H4 (cell line): ENCODE results near the gene SH2D5. TPM values are rescaled to one million over a fixed set of nuclear protein-coding genes. Genes with fewer than 3 reads are reported as not detected.
A peak's percentile ranks its signal among the peaks of the same experiment; 100 is the strongest.

Experiments used
- DNase-seq: peaks from one replicate; pipeline ENCODE4 v3.0.0-alpha.2; 2015; ENCODE audit warnings: low spot score
- total RNA-seq: library from RNA; depleted of rRNA; stranded (reverse); fragments of >200 nt; shearing (Covaris generic); gene quantifications from 2 replicates; pipeline ENCODE4 v1.2.3, GENCODE V29; 2014; rRNA removed

Gene SH2D5
- 0.56 and 0.97 TPM in 2 replicates for total RNA-seq

- DNase-seq = peak; percentile 96
Measured at GRCh38 chr1:20732588-20733359, at the start of gene SH2D5. SH2D5 (minus strand) TSS chr1:20732703; CDS start chr1:20728044, 4,659 bp downstream.

GRCh38 chr1:20775700-20776099, 43.2 kb upstream of the SH2D5 start:
- DNase-seq = no peak

GRCh38 chr1:20771780-20772179, 39.3 kb upstream of the SH2D5 start:
- DNase-seq = no peak

- no peak for DNase-seq
Measured at GRCh38 chr1:20770314-20771087, 38.0 kb upstream of the SH2D5 start.

- DNase-seq = no peak
Measured at GRCh38 chr1:20767271-20767670, 34.8 kb upstream of the SH2D5 start.

GRCh38 chr1:20763417-20763816, 30.9 kb upstream of the SH2D5 start:
- DNase-seq = no peak

GRCh38 chr1:20760322-20760721, 27.8 kb upstream of the SH2D5 start:
- DNase-seq = no peak

- no peak for DNase-seq
Measured at GRCh38 chr1:20753589-20753988, 21.1 kb upstream of the SH2D5 start.

- DNase-seq = no peak
Measured at GRCh38 chr1:20751462-20751990, 19.0 kb upstream of the SH2D5 start.

GRCh38 chr1:20742671-20743070, 10.2 kb upstream of the SH2D5 start:
- no peak for DNase-seq

GRCh38 chr1:20740781-20741180, 8.3 kb upstream of the SH2D5 start:
- DNase-seq = no peak

- no peak for DNase-seq
Measured at GRCh38 chr1:20739225-20739624, 6.7 kb upstream of the SH2D5 start.

GRCh38 chr1:20735581-20736111, 3.1 kb upstream of the SH2D5 start:
- no peak for DNase-seq

- no peak for DNase-seq
Measured at GRCh38 chr1:20733360-20733975, 965 bp upstream of the SH2D5 start.

GRCh38 chr1:20732071-20732587, 374 bp downstream of the SH2D5 start:
- peak; percentile 35 for DNase-seq

GRCh38 chr1:20731057-20731991, 1.2 kb downstream of the SH2D5 start:
- DNase-seq = no peak

- no peak for DNase-seq
Measured at GRCh38 chr1:20730690-20731056, 1.8 kb downstream of the SH2D5 start.

GRCh38 chr1:20729990-20730689, 2.4 kb downstream of the SH2D5 start:
- DNase-seq = no peak

- DNase-seq = no peak
Measured at GRCh38 chr1:20729155-20729931, 3.2 kb downstream of the SH2D5 start.
